Gastrocnemius medialis (tissue), 4 donors: ENCODE results near the gene FTSJ1. TPM values are rescaled to one million over a fixed set of nuclear protein-coding genes. Genes with fewer than 3 reads are reported as not detected.

Source experiments
- ATAC-seq, 2 donors: fragments of 150-250 bp; one replicate each; pipeline ENCODE4 v1.9.1; 2016
- DNase-seq, 2 donors: peaks; one replicate each; pipeline ENCODE4 v3.0.0-alpha.2; 2019
- H3K27ac ChIP-seq, 4 donors: fragments of 200-600 bp; sonication (generic); 1 replicate in 1 of 4; 2 replicates in 3 of 4; pipeline ENCODE4 v1.5.1; 2016 to 2018; ENCODE audit warnings: mild to moderate bottlenecking in 2 of 4, moderate library complexity in 1 of 4
- H3K27me3 ChIP-seq, 3 donors: fragments of 200-600 bp; sonication (generic) in 2 of 3; 1 replicate in 1 of 3; 2 replicates in 2 of 3; pipeline versions ENCODE4 v1.5.1 to v1.6.0; 2016 to 2019; ENCODE audit warnings: mild to moderate bottlenecking in 1 of 3, moderate library complexity in 1 of 3
- H3K36me3 ChIP-seq, 2 donors: fragments of 200-600 bp; sonication (generic) in 1 of 2; one replicate each; pipeline ENCODE4 v1.5.1; 2017 to 2018
- H3K4me1 ChIP-seq, 2 donors: fragments of 200-600 bp; sonication (generic) in 1 of 2; one replicate each; pipeline ENCODE4 v1.5.1; 2016 to 2017; ENCODE audit warnings: mild to moderate bottlenecking in 2 of 2
- H3K4me3 ChIP-seq, 4 donors: fragments of 200-600 bp; sonication (generic) in 3 of 4; 1 replicate in 1 of 4; 2 replicates in 3 of 4; pipeline ENCODE4 v1.5.1; 2016 to 2019; ENCODE audit warnings: mild to moderate bottlenecking in 2 of 4
- H3K9me3 ChIP-seq, 3 donors: fragments of 200-600 bp; sonication (generic) in 2 of 3; 1 replicate in 1 of 3; 2 replicates in 2 of 3; pipeline ENCODE4 v1.5.1; 2016 to 2019
- POLR2A ChIP-seq, 2 donors: fragments of 450-650 bp; IDR thresholded peaks; one replicate each; pipeline ENCODE4 v1.6.1; 2017; ENCODE audit warnings: antibody characterized with exemption in 2 of 2, mild to moderate bottlenecking in 2 of 2, moderate library complexity in 2 of 2
- in situ Hi-C, 4 donors: fragments of 200-750 bp; cut with MboI; loops; one replicate each; pipeline versions ENCODE4 v1.15.0 to v1.8.0; 2017; ENCODE audit warnings: low sequenced_read_pairs in 4 of 4
- intact Hi-C: fragments of 100-400 bp; cut with DNase I; formaldehyde crosslinking; loops from one replicate; pipeline ENCODE4 v1.15.1; 2023; ENCODE audit warnings: low total_unique reads
- total RNA-seq, 4 donors: library from RNA; depleted of rRNA; stranded (reverse); fragments of >200 nt; gene quantifications; one replicate each; pipeline versions ENCODE4 v1.1.0 to v1.2.3, GENCODE V29; 2016
- TF ChIP-seq, protein P1 (sequence below), 5 experiments: fragments of 450-650 bp in 3 of 5; fragments of 200-600 bp in 2 of 5; sonication (generic) in 2 of 5; IDR thresholded peaks in 4 of 5; conservative IDR thresholded peaks in 1 of 5; 1 replicate in 4 of 5; 2 replicates in 1 of 5; pipeline ENCODE4 v1.5.1; 2016 to 2019; ENCODE audit warnings: antibody characterized with exemption in 5 of 5, mild to moderate bottlenecking in 3 of 5, moderate library complexity in 3 of 5

FTSJ1 gene
- total RNA-seq, 4 donors from 2014 or later = 31.4 to 47.7 (median 38.2) TPM

DNA sequence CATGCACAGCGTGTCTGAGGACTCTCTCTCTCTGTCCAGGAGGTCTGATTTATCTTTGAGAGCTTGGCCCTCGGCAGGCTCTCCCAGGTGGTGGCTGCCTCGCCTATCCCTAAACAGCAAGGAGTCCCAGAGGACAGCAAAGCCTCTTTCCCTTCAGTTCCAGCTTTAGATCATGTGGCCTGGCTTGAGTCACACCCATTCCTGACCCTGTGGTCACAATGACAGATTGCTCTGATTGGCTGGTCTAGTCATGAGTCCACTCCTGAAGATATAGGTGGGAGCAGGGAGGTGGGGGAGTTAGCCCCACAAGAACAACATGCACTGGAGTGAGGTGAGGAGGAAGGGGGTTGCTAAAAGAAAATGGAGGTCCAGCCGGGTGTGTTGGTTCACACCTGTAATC lies 20.7 kb downstream of the FTSJ1 start:
- Histone ChIP-seq H3K27me3 (no peaks in the 10 kb centered on the region), H3K27ac (no peak overlapping the region), H3K36me3 (no peaks in the 10 kb centered on the region), H3K9me3 (no peaks in the 10 kb centered on the region), H3K4me3 (no peak overlapping the region), H3K4me1 (no peaks in the 10 kb centered on the region)
- DNase-seq (no peak), ATAC-seq (no peak)
- TF ChIP-seq, protein P1, sequence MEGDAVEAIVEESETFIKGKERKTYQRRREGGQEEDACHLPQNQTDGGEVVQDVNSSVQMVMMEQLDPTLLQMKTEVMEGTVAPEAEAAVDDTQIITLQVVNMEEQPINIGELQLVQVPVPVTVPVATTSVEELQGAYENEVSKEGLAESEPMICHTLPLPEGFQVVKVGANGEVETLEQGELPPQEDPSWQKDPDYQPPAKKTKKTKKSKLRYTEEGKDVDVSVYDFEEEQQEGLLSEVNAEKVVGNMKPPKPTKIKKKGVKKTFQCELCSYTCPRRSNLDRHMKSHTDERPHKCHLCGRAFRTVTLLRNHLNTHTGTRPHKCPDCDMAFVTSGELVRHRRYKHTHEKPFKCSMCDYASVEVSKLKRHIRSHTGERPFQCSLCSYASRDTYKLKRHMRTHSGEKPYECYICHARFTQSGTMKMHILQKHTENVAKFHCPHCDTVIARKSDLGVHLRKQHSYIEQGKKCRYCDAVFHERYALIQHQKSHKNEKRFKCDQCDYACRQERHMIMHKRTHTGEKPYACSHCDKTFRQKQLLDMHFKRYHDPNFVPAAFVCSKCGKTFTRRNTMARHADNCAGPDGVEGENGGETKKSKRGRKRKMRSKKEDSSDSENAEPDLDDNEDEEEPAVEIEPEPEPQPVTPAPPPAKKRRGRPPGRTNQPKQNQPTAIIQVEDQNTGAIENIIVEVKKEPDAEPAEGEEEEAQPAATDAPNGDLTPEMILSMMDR (IDR thresholded peaks at IDR 0.05 in 4 of 5, conservative IDR thresholded peaks at IDR 0.05 in 1 of 5) = no peak
- TF ChIP-seq POLR2A (IDR thresholded peaks at IDR 0.05) = no peak
- in situ Hi-C loops = loop anchor here in 1 of 4 donors (25.0 kb wide), 1 partner anchor 409 kb away; no protein-coding TSS in a partner anchor
- intact Hi-C loops = no loop called here

DNA sequence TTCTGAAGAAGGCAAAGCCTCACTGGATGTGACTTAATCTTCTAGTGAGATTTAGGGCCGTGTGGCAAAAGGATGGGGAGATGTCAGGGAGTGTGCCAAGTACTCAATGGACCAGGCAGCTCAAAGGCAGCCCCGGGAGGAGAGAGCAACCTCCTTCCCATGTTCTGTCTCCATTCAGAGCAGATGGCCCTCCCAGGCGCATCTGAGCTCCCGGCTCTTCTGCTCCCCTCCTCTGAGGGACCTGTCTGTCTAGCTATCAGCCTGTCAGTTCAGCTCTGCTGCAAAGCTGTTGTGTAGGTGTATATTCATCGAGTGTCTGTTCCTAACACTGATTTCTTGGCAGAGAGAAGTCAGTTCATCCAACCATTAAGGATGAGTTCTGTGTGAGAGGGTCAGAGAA lies 21.9 kb downstream of the FTSJ1 start:
- TF ChIP-seq POLR2A (IDR thresholded peaks at IDR 0.05) = no peak
- TF ChIP-seq, protein P1 (IDR thresholded peaks at IDR 0.05 in 4 of 5, conservative IDR thresholded peaks at IDR 0.05 in 1 of 5) = no peak
- in situ Hi-C loops = loop anchor here in 1 of 4 donors (25.0 kb wide), 1 partner anchor 411 kb away; no protein-coding TSS in a partner anchor
- Histone ChIP-seq H3K4me3 (no peak overlapping the region), H3K9me3 (no peaks in the 10 kb centered on the region), H3K27ac (no peak overlapping the region), H3K27me3 (no peaks in the 10 kb centered on the region), H3K4me1 (no peaks in the 10 kb centered on the region), H3K36me3 (no peaks in the 10 kb centered on the region)
- no peak for ATAC-seq
- no peak for DNase-seq
- intact Hi-C loops = no loop called here

DNA sequence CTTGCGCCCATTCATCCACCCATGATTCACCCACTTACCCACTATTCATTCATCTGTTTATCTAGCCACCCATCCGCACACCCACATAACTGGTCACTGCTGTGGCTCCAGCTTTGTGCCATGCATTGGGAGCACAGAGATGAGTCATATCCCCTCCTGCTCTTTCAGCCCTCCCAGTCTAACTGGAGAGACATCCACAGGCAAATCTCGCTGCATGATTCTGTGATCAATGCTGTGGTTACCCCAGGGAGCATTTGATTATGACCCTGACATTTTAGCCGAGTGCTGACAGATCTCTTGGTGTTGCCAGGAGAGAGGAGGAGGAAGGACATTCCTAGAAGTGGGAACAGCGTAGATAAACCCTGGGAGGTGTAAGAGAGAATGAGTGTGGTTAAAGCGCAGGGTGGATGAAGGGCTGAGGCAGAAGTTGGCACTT lies 22.4 kb downstream of the FTSJ1 start:
- H3K27ac ChIP-seq = no peak overlapping the region
- TF ChIP-seq, protein P1 (IDR thresholded peaks at IDR 0.05 in 4 of 5, conservative IDR thresholded peaks at IDR 0.05 in 1 of 5) = no peak
- no peak for TF ChIP-seq POLR2A (IDR thresholded peaks at IDR 0.05)
- in situ Hi-C loops (loop anchor here in 1 of 4 donors (25.0 kb wide), 1 partner anchor 411 kb away; no protein-coding TSS in a partner anchor), intact Hi-C loops (no loop called here)
- DNase-seq (no peak), ATAC-seq (no peak)
- H3K9me3 ChIP-seq = no peaks in the 10 kb centered on the region
- H3K4me3 ChIP-seq = no peak overlapping the region
- H3K4me1 ChIP-seq = no peaks in the 10 kb centered on the region
- no peaks in the 10 kb centered on the region for H3K36me3 ChIP-seq
- H3K27me3 ChIP-seq = no peaks in the 10 kb centered on the region

DNA sequence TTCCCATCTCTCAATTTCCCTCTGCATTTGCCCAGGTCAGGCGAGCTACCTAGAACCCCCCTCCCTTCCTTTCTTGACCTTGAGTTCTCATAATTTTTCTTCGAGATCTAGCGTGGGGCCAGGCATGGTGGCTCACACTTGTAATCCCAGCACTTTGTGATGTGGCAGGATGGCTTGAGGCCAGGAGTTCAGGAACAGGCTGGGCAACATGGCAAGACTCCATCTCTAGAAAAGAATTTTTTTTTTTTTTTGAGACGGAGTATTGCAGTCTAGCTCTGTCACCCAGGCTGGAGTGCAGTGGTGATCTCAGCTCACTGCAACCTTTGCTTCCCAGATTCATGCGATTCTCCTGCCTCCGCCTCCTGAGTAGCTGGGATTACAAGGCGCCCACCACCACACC lies 28.3 kb downstream of the FTSJ1 start:
- Histone ChIP-seq H3K9me3 (no peaks in the 10 kb centered on the region), H3K4me3 (no peak overlapping the region), H3K36me3 (no peaks in the 10 kb centered on the region), H3K27me3 (no peaks in the 10 kb centered on the region), H3K27ac (no peak overlapping the region), H3K4me1 (no peaks in the 10 kb centered on the region)
- intact Hi-C loops = no loop called here
- no peak for ATAC-seq
- no peak for TF ChIP-seq POLR2A (IDR thresholded peaks at IDR 0.05)
- TF ChIP-seq, protein P1 (IDR thresholded peaks at IDR 0.05 in 4 of 5, conservative IDR thresholded peaks at IDR 0.05 in 1 of 5) = no peak
- in situ Hi-C loops = no loop called here
- no peak for DNase-seq

DNA sequence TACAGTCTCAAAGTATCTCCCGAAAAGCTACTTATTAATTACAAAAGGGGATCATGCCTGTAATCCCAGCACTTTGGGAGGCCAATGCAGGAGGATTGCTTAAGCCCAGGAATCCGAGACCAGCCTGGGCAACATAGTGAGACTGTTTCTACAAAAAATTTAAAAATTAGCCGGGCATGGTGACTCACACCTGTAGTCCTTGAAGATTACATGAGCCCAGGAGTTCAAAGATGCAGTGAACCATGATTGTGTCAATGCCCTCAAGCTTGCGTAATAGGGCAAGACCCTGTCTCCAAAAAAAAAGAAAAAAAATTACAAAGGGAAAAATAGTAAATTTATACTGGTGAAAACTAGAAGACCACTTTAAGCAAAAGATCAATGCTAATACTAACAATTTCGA lies 29.5 kb downstream of the FTSJ1 start:
- no peak for TF ChIP-seq POLR2A (IDR thresholded peaks at IDR 0.05)
- TF ChIP-seq, protein P1 (IDR thresholded peaks at IDR 0.05 in 4 of 5, conservative IDR thresholded peaks at IDR 0.05 in 1 of 5) = no peak
- H3K4me1 ChIP-seq = no peaks in the 10 kb centered on the region
- intact Hi-C loops = no loop called here
- no peaks in the 10 kb centered on the region for H3K36me3 ChIP-seq
- H3K27ac ChIP-seq = no peak overlapping the region
- no peak for DNase-seq
- H3K9me3 ChIP-seq = no peaks in the 10 kb centered on the region
- no peaks in the 10 kb centered on the region for H3K27me3 ChIP-seq
- ATAC-seq = no peak
- in situ Hi-C loops = no loop called here
- no peak overlapping the region for H3K4me3 ChIP-seq
